GM19324 (cell line): ENCODE measurements around the gene TSHZ2.
"Not testable (repeated sequence)": the region's sequence is repeated elsewhere in the genome, so short reads cannot be mapped to it uniquely, and the experiment has no call there.

Experiments used
- ATAC-seq: cut with Tn5 transposase; IDR thresholded peaks from one replicate; pipeline ENCODE4 v1.9.1; 2021; ENCODE audit warnings: mild to moderate bottlenecking, moderate library complexity; ENCODE audit not compliant: unreplicated experiment, low FRiP score

Gene TSHZ2

DNA sequence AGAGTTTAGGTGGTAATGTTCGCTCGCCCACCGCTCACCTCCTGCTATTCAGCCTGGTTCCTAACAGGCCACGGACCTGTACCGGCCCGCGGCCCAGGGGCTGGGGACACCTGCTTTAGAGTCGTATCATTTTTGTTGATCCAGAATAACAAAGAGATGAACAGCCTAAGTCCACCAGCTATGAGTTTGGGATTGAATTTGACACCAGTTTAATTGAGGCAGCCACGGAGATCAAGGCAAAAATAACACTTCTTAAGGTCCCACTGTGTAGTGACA, 108.5 kb downstream of the TSHZ2 start:
- ATAC-seq, result no peak

DNA sequence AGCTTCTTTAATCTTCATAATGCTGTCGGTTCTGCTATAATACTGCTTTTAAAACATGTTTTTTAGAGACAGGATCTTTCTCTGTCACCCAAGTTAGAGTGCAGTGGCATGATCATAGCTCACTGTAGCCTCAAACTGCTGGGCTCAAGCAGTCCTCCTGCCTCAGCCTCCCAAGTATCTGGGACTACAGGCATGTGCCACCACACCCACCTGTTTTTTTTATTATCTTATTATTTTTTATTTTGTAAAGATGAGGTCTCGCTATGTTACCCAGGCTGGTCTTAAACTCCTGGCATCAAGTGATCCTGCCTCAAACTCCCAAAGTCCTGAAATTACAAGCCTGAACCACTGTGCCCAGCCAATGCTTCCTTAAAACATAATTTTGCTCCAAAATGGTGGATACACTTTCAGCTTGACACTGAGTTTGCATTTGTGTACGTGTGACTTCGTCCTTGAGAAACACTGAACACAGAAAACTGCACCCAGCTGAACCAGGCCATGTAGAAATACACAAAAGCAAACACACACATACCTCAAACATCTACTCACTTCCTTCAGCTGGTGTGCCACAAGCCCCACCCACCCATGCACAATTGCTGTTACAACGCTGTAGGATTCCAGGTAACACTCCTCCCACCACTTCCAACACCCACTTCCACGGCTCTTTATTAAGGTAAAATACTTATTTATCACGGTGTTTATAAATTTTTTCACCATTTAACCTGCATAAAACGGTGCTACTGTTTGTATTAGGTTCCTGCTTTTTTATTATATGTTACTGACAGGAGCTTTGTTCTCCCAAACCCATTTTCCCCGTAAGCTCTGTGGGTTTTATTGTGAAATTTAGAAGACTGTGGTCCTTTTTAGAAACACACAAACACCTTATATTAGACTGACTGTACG, 109.1 kb downstream of the TSHZ2 start:
- no peak for ATAC-seq

DNA sequence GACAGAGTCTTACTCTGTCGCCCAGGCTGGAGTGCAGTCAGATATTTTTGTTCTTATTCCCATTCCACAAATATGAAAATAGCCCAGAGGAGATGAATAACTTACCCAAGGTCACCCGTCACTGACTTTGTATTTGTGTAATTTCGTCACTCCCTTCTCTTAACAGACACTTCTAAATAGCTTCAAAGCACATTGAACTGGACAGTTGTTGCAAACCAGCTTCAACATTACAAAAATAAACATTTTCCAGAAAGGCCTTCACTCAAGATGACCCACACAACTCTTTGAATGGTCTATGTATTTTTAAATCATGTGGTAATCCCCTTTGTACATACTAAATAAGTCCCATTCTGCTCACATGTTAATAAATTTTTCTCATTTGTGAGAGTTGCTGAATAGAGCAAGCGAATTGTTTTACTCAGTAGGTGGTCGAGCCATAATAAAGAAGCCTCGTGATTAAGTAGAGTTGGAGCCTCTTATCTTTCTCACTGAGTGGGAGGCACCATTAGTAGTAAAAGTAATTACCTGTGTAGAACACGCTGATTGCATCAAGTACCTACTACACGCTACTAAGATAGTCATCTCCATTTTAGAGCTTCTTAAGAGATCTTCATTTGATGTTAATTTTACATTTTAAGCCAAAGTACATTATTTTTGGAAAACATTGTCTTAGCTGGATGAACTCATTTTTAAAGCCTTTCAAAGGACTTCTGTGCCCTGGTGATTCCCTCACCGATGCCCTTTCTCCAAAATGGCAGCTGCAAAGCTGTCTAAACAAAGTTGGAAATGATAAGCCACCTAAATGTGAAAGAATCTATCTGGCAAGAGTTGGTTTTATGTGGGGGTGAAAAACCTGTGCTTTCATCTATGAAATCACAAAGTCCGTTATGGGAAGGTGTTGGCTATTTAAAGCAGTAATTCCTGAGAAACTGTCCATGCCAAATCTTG, 110.0 kb downstream of the TSHZ2 start:
- no peak for ATAC-seq

DNA sequence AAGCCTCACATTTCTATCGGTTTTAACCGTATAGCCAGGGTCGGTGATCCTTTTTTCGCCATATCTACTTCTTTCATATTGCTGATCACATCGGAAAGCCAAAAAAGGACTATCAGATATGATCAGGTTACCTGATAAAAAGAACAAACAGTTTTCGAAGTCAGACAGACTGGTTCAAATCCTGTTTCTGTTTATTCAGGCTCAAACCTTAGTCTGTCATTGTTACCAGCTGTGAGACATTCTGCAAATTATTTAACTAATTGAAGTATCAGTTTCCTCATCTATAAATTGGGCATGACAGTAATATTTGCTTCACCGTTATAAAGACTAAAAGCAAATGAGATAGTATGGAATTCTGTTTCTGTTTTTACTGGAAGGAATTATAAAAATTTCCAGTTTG, 111.3 kb downstream of the TSHZ2 start:
- ATAC-seq, result no peak

DNA sequence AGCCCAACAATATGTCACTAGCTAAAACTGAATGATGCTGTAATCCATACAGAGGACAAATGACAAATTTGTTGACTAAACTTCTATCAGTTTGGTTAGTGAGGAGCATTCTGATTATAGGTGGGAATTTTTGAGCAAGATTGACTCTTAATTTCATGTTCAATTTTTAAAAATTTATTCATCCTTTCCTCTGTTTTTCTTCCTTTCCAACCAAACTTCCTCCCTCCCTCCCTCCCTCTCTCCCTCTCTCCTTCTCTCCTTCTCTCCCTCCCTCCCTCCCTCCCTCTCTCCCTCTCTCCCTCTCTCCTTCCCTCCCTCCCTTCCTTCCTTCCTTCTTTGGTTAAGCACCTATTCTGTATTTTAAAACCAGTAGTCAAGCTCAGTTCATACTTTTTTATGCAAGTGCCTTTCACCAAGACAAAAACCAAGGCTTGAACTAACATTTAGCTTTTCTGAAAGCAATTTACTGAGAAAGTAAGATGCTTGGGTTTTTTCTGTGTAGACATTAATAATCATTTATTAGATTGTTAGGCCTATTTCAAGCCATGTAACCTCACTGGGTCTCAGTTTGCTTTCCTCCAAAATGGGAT, 112.3 kb downstream of the TSHZ2 start:
- ATAC-seq, result no peak

DNA sequence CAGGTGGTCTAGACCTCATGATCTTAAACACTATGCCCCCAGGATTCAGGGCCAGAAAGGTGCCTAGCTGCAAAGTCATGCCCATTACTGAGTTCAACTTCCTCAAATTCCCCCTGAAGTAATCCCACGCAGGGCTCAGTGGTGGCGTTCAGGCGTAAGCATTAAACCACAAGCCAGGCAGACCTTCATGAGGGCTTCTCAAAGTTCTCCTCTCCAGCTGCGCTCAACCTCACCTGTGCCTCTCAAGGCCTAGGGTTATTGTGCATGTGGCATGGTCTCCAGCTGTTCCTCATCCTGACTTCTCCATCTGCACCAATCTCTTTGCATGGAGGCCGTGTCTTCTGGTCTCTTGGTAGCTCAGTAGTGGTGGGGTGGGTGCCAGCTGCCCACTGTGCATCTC, 113.6 kb downstream of the TSHZ2 start:
- no peak for ATAC-seq

DNA sequence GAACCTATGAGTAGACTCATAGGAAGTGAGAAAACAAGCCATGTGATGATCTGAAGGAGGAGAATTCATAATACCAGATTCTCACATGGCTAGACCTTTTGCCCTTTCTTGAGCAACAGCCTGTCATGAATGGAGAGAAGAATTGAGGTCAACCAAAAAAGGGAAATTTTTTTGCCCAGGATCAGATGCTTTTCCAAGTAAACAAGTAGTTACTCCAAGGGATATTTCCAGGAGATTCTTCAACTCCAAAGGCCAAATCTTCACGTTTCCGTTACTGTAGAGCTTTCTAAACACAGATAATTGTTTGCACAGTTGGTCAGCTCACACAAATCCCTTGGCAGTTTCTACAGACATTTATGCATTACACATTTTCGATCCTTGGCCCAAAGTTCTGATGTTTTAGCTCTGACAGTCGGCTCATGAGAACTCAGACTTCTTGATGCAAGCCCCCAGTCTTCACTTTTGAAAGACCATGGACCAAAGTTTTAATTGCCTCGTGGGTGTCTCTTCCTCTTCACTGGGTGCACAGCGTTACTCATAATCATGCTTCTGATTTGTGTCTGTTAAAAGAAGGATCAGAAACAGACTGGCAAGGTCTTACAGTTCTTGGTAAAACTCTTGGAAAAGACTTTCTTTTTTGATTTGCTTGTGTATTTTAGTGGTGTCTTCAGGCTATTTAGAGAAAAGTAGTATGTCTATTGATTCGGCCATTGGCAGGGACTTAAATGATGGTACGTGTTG, 115.0 kb downstream of the TSHZ2 start:
- no peak for ATAC-seq

DNA sequence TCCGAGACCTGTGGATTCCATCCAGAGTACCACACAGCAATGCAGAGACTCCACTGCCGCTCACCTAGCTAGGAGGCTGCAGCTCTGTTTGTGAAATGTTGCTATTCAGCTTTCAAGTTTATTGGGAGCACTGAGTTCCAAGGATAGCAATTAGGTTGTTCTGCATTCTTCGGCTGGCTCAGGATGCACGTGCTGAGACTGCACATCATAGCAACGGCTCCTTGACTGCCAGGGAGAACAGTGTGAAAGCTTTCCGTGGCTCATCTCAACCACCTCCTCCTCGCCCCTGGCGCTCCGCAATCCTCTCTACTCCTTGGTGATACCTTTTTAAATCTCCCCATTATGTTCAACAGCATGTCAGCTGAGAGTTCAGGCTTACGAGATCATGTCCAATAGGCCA, 116.6 kb downstream of the TSHZ2 start:
- ATAC-seq, result no peak

DNA sequence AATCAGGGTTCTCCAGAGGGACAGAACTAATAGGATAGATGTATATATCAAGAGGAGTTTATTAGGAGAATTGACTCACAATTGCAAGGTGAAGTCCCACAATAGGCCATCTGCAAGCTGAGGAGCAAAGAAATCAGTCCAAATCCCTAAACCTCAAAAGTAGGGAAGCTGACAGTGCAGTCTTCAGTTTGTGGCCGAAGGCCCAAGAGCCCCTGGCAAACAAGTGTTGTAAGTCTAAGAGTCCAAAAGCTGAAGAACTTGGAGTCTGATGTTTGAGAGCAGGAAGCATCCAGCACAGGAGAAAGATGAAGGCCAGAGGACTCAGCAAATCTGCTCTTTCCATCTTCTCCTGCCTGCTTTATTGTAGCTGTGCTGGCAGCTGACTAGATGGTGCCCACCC, 117.7 kb downstream of the TSHZ2 start:
- ATAC-seq, result not testable (repeated sequence)

DNA sequence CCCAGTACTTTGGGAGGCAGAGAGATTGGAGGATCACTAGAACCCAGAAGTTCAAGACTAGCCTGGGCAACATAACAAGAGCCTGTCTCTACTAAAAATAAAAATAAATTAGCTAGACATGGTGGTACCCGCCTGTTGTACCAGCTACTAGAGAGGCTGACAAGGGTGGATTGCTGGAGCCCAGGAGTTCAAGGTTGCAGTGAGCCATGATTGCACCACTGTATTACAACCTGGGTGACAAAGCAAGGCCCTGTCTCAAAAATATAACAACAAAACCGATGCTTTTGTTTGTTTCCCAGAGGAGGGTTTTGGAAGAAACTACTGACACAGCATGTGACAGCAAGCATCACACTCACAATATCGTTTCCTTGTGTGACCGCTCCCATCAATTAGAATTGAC, 119.6 kb downstream of the TSHZ2 start:
- no peak for ATAC-seq

DNA sequence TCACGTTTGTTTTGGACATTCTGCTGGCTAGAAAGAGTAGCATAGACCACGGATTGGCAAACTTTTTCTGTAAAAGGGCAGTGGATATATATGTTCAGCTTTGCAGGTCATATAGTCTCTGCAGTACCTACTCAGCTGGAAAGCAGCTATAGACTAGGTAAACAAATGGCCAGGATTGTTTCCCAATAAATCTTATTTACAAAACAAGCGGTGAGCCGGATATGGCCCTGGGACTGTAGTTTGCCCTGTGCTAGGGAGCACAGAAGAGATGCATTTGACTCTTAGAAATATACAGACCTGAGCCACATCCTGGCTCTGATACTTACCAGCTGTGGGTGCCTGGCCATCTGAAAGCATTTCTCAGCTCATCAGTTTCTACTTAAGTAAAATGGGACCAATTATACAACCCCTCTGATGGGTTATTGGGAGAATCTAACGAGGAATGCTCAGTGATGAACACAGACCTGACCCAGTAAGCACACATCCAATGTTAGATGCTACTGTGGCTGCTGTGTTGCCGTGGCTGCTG, 120.7 kb downstream of the TSHZ2 start:
- no peak for ATAC-seq

DNA sequence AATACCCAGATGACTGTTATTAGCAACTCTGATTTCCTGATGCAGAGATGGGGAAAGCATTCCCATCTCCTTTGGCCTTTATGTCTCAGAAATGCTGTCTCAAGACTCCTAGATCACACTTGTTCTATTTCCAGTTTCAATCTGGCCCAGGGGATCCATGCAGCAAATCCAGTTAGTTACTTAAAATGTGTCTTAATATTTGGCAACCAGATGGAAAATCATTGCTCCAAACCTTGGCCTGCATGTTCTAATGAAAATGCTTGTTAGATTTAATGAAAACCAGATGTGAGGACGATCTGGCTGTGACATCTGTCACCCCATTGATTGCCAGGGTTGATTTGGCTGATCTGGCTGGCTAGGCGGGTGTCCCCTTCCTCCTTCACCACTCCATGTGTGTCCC, 125.2 kb downstream of the TSHZ2 start:
- ATAC-seq, result no peak

DNA sequence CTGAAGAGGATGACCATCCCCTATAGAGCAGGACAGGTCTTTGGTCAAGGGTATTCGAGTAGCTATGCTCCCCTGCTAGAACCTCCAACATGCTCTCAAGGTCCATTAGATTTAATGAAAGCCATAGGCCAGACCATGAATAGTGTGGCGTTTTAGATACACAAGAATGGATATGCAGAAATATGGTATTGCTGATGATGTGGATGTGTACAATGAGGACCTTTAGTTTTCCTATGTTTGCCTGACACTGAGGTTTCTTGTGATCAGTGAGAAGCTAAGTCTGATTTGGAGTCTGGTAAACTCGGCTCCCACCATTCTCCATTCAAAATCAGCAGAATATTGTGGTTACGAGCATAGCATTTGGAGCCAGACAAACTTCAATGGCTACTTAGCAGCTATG, 125.6 kb downstream of the TSHZ2 start:
- ATAC-seq, result no peak

DNA sequence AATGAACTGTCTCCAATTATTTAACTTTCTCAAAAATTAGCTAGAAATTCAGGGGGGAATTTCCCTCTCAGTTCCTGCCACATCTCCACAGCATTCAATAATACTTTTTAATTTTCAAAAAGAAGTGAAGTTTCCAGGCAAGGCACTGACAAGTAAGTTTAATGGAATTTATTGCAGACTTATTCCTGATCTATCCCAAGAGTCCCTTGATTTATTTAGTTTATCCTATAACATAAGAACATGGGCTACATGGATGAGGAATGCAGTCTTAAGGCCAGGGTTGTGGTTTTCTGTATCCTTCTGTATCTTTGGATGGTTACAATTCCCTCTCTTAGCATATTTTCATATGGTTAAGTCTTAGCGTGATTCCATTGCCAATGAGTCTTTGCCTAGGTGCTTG, 126.5 kb downstream of the TSHZ2 start:
- ATAC-seq, result no peak

DNA sequence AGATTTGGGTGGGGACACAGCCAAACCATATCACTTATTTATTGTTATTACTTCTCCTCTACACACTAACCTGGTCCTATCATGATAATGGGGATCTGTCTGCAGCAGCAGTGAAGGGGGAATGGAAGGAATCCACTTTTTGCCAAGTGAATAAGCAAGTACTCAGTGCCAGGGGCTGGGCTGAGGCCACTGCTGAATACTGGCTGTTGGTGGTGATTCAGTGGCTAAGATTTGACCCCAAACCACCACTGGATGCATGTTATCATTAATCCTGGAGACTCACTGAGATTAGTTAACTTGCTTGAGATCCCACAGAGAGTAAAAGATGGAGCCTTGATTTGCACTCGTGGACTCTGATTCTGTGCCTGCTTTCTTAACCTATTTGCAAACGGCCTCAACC, 127.7 kb downstream of the TSHZ2 start:
- ATAC-seq, result no peak

DNA sequence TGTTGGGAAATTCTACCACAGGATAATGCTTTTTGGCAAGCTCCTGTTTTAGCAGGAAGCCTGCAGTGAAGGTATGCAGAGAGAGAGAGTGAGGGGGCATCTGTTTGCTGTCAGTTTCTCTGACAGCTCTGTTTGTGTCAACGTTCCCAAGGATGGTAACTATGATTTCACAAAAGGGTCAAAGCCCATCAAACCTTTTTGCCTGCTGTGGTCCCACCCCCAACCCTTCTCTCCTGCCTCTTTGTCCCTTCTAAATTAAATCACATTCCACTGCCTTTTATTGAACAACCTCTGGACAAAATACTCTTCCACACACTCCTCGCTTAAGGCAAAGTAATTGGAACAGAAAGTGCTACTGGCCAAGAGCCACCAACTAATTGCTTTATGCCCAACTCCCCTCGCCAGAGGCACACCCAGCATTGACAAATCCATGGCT, 128.3 kb downstream of the TSHZ2 start:
- no peak for ATAC-seq

DNA sequence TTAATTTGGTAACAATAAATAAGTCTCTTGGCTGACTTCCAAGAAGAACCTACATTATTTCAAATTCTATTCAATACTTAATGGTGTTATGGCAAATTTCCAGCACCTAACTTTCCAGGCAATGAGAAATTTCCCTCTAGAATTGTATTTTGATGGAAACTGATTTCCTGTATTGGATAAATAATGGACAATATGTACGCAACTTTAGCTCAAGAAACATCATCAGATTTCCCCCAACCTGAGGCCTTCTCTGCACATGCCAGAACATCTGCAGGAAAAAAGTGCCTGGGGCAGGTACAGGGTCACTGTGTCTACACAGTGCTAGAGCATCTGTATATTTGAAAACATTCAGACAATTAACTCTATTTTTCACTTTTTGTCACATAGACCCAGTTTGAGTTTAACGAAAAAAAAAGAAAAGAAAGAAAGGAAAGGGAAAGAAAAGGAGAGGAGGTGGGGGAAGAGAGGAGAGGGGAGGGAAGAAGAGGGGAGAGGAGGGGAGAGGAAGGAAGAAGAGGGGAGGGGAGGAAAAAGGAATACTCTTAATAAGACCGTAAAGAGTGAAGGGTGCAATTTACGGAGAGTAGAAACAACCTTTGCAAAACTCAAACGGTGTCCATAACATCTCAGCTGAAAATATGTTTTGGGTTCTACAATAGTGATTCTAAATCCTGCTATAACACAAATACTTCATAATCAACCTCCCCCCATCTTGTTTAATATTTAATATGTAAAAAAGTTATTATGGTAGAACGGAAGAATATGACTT, 130.0 kb downstream of the TSHZ2 start:
- no peak for ATAC-seq

DNA sequence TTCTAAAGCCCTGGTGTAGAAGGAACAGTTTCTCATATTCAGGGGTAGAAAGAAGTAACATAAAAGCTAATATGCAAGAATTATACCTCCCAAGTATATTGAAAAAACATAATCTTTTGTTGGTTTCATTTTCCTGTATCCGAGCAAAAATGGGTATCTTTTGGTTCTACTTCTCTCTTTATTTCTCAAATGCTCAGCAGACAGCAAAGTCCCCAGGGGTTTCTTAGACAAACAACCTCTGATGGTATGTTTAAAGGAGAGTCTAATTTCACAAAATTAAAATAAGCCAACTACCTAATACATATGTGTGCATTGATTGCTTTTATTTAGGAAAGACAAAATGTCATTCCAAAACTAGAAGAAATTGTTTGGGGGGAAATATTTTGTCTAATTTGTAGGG, 131.0 kb downstream of the TSHZ2 start:
- no peak for ATAC-seq

DNA sequence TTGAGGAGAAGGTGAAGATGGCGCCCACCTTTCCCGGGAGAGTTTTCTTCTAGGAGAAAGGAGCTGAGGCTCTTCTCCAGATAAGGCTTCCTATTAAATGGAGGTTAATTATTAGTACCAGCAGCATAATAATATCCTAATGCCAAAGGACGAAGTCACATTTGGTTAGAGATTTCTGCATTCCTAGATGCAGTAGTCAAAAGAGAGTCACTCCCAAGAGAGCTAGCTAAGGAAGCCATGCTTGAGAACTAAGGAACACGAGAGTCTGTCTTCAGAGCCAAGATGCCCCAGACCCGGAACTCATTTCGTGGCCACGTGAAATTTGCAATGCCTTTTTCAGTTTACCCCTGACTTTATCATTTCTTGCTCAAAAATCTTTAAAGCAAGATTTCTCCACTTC, 132.7 kb downstream of the TSHZ2 start:
- no peak for ATAC-seq

DNA sequence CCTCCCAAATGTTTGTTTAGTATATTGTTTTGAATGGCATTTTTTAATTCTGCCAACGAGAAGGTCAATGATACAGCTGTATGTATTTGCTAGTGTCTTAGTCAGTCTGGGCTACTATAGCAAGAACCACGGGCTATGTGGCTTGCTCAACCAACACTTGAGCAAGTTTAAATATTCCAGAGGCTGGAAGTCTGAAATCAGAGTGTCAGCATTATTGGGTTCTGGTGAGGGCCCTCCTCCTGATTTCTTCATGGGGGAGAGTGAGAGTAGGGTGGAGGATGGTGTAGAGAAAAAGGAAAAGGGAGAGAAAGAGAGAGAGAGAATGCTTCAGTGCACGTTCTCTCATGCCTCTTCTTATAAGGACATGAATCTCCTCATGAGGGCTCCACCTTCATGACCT, 144.6 kb downstream of the TSHZ2 start:
- ATAC-seq, result no peak
